IMR-90 (cell line): ENCODE results near the gene PPL. TPM values are rescaled to one million over a fixed set of nuclear protein-coding genes. Genes with fewer than 3 reads are reported as not detected.

Experiments
- ATAC-seq: fragments of 200-7000 bp; cut with Tn5 transposase; 2 replicates; pipeline ENCODE4 v1.9.1; 2020; ENCODE audit warnings: low read depth, mild to moderate bottlenecking, moderate library complexity
- BruUV-seq: library from RNA; stranded (reverse); fragments of 400-500 nt; replicated peaks from 2 replicates; lab custom pipeline; 2021; lab: Mats Ljungman, UMichigan
- CTCF ChIA-PET: fragments of 300-600 bp; formaldehyde crosslinking; extraction: SDS; loops from one replicate; lab custom pipeline; 2021; ENCODE audit warnings: antibody characterized with exemption; lab: Yijun Ruan, JAX
- POLR2A ChIA-PET: fragments of 300-600 bp; sonication (Branson Sonifier 250); formaldehyde crosslinking; loops from one replicate; lab custom pipeline; 2022; ENCODE audit warnings: antibody characterized with exemption; ENCODE audit not compliant: unreplicated experiment; lab: Charles Lee
- DNase-seq: peaks from one replicate; pipeline ENCODE4 v3.0.0; 2013
- H2AFZ ChIP-seq: replicated peaks from 2 replicates; pipeline ENCODE3; 2013; ENCODE audit warnings: low read length, mild to moderate bottlenecking; ENCODE audit not compliant: poor library complexity
- H2AK5ac ChIP-seq: 2 replicates; pipeline ENCODE4 v1.6.1; 2013; ENCODE audit warnings: low read depth, low read length, inconsistent platforms
- H2AK9ac ChIP-seq: replicated peaks from 2 replicates; pipeline ENCODE3; 2013; ENCODE audit warnings: mild to moderate bottlenecking, low read depth, low read length, moderate library complexity; ENCODE audit not compliant: poor library complexity
- H2BK120ac ChIP-seq: 2 replicates; pipeline ENCODE4 v1.6.1; 2013; ENCODE audit warnings: low read depth, low read length, inconsistent platforms
- H2BK15ac ChIP-seq: 3 replicates; pipeline ENCODE4 v1.6.1; 2013; ENCODE audit warnings: low read depth, low read length, inconsistent platforms
- H2BK20ac ChIP-seq: 2 replicates; pipeline ENCODE4 v1.6.1; 2013; ENCODE audit warnings: low read depth, mild to moderate bottlenecking, inconsistent platforms, low read length, moderate library complexity
- H2BK5ac ChIP-seq: 2 replicates; pipeline ENCODE4 v1.6.1; 2013; ENCODE audit warnings: mild to moderate bottlenecking, low read depth, low read length, inconsistent platforms; ENCODE audit not compliant: poor library complexity, severe bottlenecking
- H3K14ac ChIP-seq: replicated peaks from 2 replicates; pipeline ENCODE4 v1.6.1; 2013; ENCODE audit warnings: low read depth, low read length, inconsistent platforms
- H3K18ac ChIP-seq: 2 replicates; pipeline ENCODE4 v1.6.1; 2013; ENCODE audit warnings: low read depth, low read length, control low read depth
- H3K23ac ChIP-seq: 2 replicates; pipeline ENCODE4 v1.6.1; 2013; ENCODE audit warnings: low read depth, low read length, inconsistent platforms
- H3K27ac ChIP-seq: 2 replicates; pipeline ENCODE4 v1.5.1; 2013; ENCODE audit warnings: mild to moderate bottlenecking, control low read depth, low read length; ENCODE audit not compliant: insufficient read depth
- H3K27me3 ChIP-seq: 2 replicates; pipeline ENCODE4 v1.6.1; 2013; ENCODE audit warnings: low read length; ENCODE audit not compliant: control insufficient read depth, insufficient read depth
- H3K36me3 ChIP-seq: 2 replicates; pipeline ENCODE4 v1.6.1; 2013; ENCODE audit warnings: low read length, mixed read lengths; ENCODE audit not compliant: control insufficient read depth, insufficient read depth
- H3K4ac ChIP-seq: 2 replicates; pipeline ENCODE4 v1.6.1; 2013; ENCODE audit warnings: low read depth, low read length, inconsistent platforms
- H3K4me1 ChIP-seq: 2 replicates; pipeline ENCODE4 v1.6.1; 2013; ENCODE audit warnings: low read length, mixed read lengths; ENCODE audit not compliant: control insufficient read depth, insufficient read depth
- H3K4me2 ChIP-seq: 2 replicates; pipeline ENCODE4 v1.6.1; 2013; ENCODE audit warnings: low read depth, mild to moderate bottlenecking, control low read depth, low read length, moderate library complexity
- H3K4me3 ChIP-seq: 2 replicates; pipeline ENCODE4 v1.5.1; 2013; ENCODE audit warnings: low read depth, mild to moderate bottlenecking, control low read depth, low read length, moderate library complexity; ENCODE audit not compliant: insufficient read depth
- H3K56ac ChIP-seq: 2 replicates; pipeline ENCODE4 v1.6.1; 2013; ENCODE audit warnings: low read length, inconsistent platforms; ENCODE audit not compliant: insufficient read depth; ENCODE audit errors: extremely low read depth
- H3K79me1 ChIP-seq, 2 experiments: 2 replicates each; pipeline ENCODE4 v1.6.1; 2013; ENCODE audit warnings: low read length in 2 of 2, inconsistent platforms in 1 of 2, low read depth in 1 of 2
- H3K9ac ChIP-seq: 2 replicates; pipeline ENCODE4 v1.6.1; 2013; ENCODE audit warnings: low read depth, low read length, control low read depth
- H3K9me1 ChIP-seq: 2 replicates; pipeline ENCODE4 v1.6.1; 2013; ENCODE audit warnings: low read length, inconsistent platforms; ENCODE audit not compliant: insufficient read depth
- H3K9me3 ChIP-seq: 2 replicates; pipeline ENCODE4 v1.6.1; 2013; ENCODE audit warnings: low read length; ENCODE audit not compliant: control insufficient read depth, insufficient read depth
- H4K20me1 ChIP-seq: 2 replicates; pipeline ENCODE4 v1.6.1; 2013; ENCODE audit warnings: low read length, inconsistent platforms; ENCODE audit not compliant: insufficient read depth
- H4K5ac ChIP-seq: 2 replicates; pipeline ENCODE4 v1.6.1; 2013; ENCODE audit warnings: mild to moderate bottlenecking, low read depth, low read length, control low read depth
- H4K8ac ChIP-seq, 2 experiments: 2 replicates each; pipeline ENCODE4 v1.6.1; 2013; ENCODE audit warnings: low read depth in 2 of 2, low read length in 2 of 2, control low read depth in 1 of 2, inconsistent platforms in 1 of 2
- H4K91ac ChIP-seq: 2 replicates; pipeline ENCODE4 v1.6.1; 2013; ENCODE audit warnings: low read depth, low read length, inconsistent platforms; ENCODE audit not compliant: insufficient read depth
- CEBPB ChIP-seq: IDR thresholded peaks from 2 replicates; pipeline ENCODE4 v1.6.1; 2012; ENCODE audit warnings: low read depth, low read length, improper control_type of control experiment
- NFE2L2 ChIP-seq: fragments of 150-350 bp; IDR thresholded peaks from 2 replicates; pipeline ENCODE4 v1.6.1; 2016; ENCODE audit warnings: low read depth, mild to moderate bottlenecking, low read length
- RAD21 ChIP-seq: IDR thresholded peaks from 2 replicates; pipeline ENCODE4 v1.6.1; 2012; ENCODE audit warnings: low read length, improper control_type of control experiment
- RCOR1 ChIP-seq: IDR thresholded peaks from 2 replicates; pipeline ENCODE4 v1.6.1; 2012; ENCODE audit warnings: mild to moderate bottlenecking, low read length, improper control_type of control experiment; ENCODE audit not compliant: insufficient replicate concordance
- WGBS, 2 experiments: methylation state at CpG; one replicate each; pipeline versions ENCODE4 v1.1.5 to v1.1.7; 2013; ENCODE audit warnings: missing lambda C conversion rate in 2 of 2; ENCODE audit not compliant: insufficient read length in 1 of 2; ENCODE audit errors: extremely low coverage in 2 of 2; 5-methylcytosine and 5-hydroxymethylcytosine counted together
- dilution Hi-C: fragments of 300-500 bp; cut with HindIII; formaldehyde crosslinking; loops from one replicate; pipeline ENCODE4 v1.14.3; 2018; ENCODE audit warnings: low sequenced_read_pairs; ENCODE audit not compliant: unreplicated experiment
- in situ Hi-C: fragments of 300-500 bp; cut with MboI; formaldehyde crosslinking; loops from 3 replicates; pipeline ENCODE4 v1.14.3; 2019; ENCODE audit warnings: low sequenced_read_pairs, inconsistent platforms, mixed read lengths
- intact Hi-C: fragments of 100-400 bp; cut with micrococcal nuclease; formaldehyde crosslinking; loops from 2 replicates; pipeline ENCODE4 v1.10.0; 2022
- polyA plus RNA-seq, 3 experiments: library from polyadenylated mRNA; depleted of rRNA; stranded (reverse); fragments of >200 nt; gene quantifications; 2 replicates each; pipeline ENCODE4 v1.2.3, GENCODE V29; 2012; ENCODE audit warnings: low replicate concordance in 1 of 3
- total RNA-seq: library from RNA; depleted of rRNA; stranded (reverse); fragments of >200 nt; gene quantifications from 2 replicates; pipeline ENCODE4 v1.2.3, GENCODE V29; 2012
- TF ChIP-seq, protein P1 (sequence below): fragments of 150-350 bp; IDR thresholded peaks from 2 replicates; pipeline ENCODE4 v1.6.1; 2017; ENCODE audit warnings: mild to moderate bottlenecking, antibody characterized with exemption, low read length, low read depth
- TF ChIP-seq, protein P2 (sequence below): conservative IDR thresholded peaks from 2 replicates; pipeline ENCODE4 v1.5.1; 2012; ENCODE audit warnings: mild to moderate bottlenecking, low read depth, low read length, improper control_type of control experiment

The PPL gene
- total and polyA plus RNA-seq, 2 of the 4 experiments (the other 2 are of a cell fraction), result 0.34 to 0.36 TPM

DNA sequence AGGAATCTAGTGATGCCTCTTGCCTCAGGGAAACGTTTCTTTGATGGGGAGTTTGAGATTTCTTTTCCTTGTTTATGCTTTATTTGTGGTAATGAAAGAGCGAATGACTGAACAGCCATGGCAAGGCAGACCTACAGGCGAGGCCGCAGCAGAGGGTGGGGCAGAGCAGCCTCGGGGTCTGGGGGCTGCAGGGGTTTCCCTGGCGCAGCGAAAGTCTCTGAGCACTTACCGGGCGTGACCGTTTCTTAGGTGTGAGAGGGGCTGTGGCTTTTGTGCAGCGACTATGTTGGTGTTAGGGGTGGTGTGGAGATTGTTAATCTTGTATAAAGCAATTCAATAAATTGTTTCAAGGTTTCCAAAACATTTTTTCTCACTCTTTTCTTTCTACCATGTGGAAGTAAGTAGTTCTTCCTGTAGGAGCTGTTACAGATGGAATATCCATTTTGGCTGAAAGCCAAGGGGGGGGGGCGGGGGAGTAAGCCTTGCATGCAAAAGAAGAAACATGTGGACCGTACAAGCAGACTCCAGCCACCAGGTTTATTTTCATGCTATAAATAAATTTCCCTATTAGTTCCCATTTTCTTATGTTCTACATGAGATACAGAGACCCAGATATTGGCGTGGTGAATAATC is 54.8 kb downstream of the PPL start:
- DNase-seq, result peak; percentile 58
- no TSS peak for BruUV-seq
- CTCF ChIA-PET, result no interaction called here

More for the DNA sequence above, 54.8 kb downstream of the PPL start:
- Histone ChIP-seq H4K8ac (no peak overlapping the region), H2BK5ac (no peak overlapping the region), H2BK120ac (no peak overlapping the region), H3K9me3 (no peaks in the 10 kb centered on the region), H3K14ac (no peak overlapping the region; the same call in 1 of the 2 replicates), H4K5ac (no peak overlapping the region), H3K9me1 (peaks cover 10% of the 10 kb centered on the region), H3K36me3 (peaks cover 73% of the 10 kb centered on the region), H2BK15ac (no peak overlapping the region), H2BK20ac (no peak overlapping the region), H4K20me1 (peaks cover 21% of the 10 kb centered on the region; the same call in 1 of the 2 replicates), H2AK5ac (no peak overlapping the region), H2AK9ac (no peak overlapping the region), H3K4me3 (no peak overlapping the region), H3K27ac (no peak overlapping the region), H3K23ac (no peak overlapping the region), H4K91ac (no peak overlapping the region), H3K56ac (no peak overlapping the region), H2AFZ (no peak overlapping the region), H3K4me2 (no peak overlapping the region), H3K79me1 (peaks cover 5 to 30% of the 10 kb centered on the region in 2 experiments; a peak in 3 of 4 replicates), H3K4ac (no peak overlapping the region), H3K27me3 (no peaks in the 10 kb centered on the region), H3K9ac (no peak overlapping the region), H3K4me1 (peaks cover 9% of the 10 kb centered on the region), H3K18ac (no peak overlapping the region)
- WGBS, 2 experiments, result 78% methylated on average over 4 of the region's 14 CpGs; no CpG with 5 or more reads in 1 of the 2 experiments
- in situ Hi-C loops, result loop anchor here (10.0 kb wide), 1 partner anchor 63 kb away; no protein-coding TSS in a partner anchor
- peak; percentile 49 for ATAC-seq
- TF ChIP-seq, protein P1, sequence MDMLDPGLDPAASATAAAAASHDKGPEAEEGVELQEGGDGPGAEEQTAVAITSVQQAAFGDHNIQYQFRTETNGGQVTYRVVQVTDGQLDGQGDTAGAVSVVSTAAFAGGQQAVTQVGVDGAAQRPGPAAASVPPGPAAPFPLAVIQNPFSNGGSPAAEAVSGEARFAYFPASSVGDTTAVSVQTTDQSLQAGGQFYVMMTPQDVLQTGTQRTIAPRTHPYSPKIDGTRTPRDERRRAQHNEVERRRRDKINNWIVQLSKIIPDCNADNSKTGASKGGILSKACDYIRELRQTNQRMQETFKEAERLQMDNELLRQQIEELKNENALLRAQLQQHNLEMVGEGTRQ, result no peak
- no peak for TF ChIP-seq NFE2L2
- TF ChIP-seq CEBPB, result no peak
- no peak for TF ChIP-seq RAD21
- TF ChIP-seq, protein P2, sequence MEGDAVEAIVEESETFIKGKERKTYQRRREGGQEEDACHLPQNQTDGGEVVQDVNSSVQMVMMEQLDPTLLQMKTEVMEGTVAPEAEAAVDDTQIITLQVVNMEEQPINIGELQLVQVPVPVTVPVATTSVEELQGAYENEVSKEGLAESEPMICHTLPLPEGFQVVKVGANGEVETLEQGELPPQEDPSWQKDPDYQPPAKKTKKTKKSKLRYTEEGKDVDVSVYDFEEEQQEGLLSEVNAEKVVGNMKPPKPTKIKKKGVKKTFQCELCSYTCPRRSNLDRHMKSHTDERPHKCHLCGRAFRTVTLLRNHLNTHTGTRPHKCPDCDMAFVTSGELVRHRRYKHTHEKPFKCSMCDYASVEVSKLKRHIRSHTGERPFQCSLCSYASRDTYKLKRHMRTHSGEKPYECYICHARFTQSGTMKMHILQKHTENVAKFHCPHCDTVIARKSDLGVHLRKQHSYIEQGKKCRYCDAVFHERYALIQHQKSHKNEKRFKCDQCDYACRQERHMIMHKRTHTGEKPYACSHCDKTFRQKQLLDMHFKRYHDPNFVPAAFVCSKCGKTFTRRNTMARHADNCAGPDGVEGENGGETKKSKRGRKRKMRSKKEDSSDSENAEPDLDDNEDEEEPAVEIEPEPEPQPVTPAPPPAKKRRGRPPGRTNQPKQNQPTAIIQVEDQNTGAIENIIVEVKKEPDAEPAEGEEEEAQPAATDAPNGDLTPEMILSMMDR, result no peak
- no peak for TF ChIP-seq RCOR1
- POLR2A ChIA-PET, result no interaction called here
- intact Hi-C loops, result loop anchor here (5.0 kb wide), 1 partner anchor 60 kb away; no protein-coding TSS in a partner anchor
- dilution Hi-C loops, result no loop called here
